GM06990 (cell line): ENCODE measurements around the gene HIRA.

Experiments used
- DNase-seq: peaks from one replicate; pipeline ENCODE4 v3.0.0-alpha.2; 2011; ENCODE audit not compliant: insufficient read length; ENCODE audit errors: extremely low read depth
- H3K27me3 ChIP-seq: replicated peaks from 2 replicates; pipeline ENCODE4 v1.6.0; 2011; ENCODE audit warnings: low read length; ENCODE audit not compliant: control insufficient read depth, insufficient read depth
- H3K36me3 ChIP-seq: 2 replicates; pipeline ENCODE4 v1.5.1; 2011; ENCODE audit warnings: low read length; ENCODE audit not compliant: control insufficient read depth, insufficient read depth
- H3K4me3 ChIP-seq: replicated peaks from 2 replicates; pipeline ENCODE4 v1.5.1; 2011; ENCODE audit warnings: low read depth, mild to moderate bottlenecking, control low read depth, low read length
- CTCF ChIP-seq: IDR thresholded peaks from 2 replicates; pipeline ENCODE4 v1.5.1; 2011; ENCODE audit warnings: low read length, control low read depth, mild to moderate bottlenecking, inconsistent platforms; ENCODE audit not compliant: insufficient read depth, poor library complexity, severe bottlenecking

The HIRA gene

GRCh38 chr22:19412923-19413322 lies 18.6 kb downstream of the HIRA start:
- H3K27me3 ChIP-seq = no peaks in the 10 kb centered on the region
- peaks cover 12% of the 10 kb centered on the region for H3K36me3 ChIP-seq
- no peak for TF ChIP-seq CTCF
- DNase-seq = no peak
- H3K4me3 ChIP-seq = no peak overlapping the region

GRCh38 chr22:19412478-19412877 lies 19.1 kb downstream of the HIRA start:
- TF ChIP-seq CTCF = no peak
- H3K36me3 ChIP-seq = peaks cover 13% of the 10 kb centered on the region
- DNase-seq = no peak
- no peak overlapping the region for H3K4me3 ChIP-seq
- no peaks in the 10 kb centered on the region for H3K27me3 ChIP-seq

GRCh38 chr22:19411690-19412045 lies 19.9 kb downstream of the HIRA start:
- no peak for TF ChIP-seq CTCF
- H3K4me3 ChIP-seq = no peak overlapping the region
- H3K36me3 ChIP-seq = peaks cover 13% of the 10 kb centered on the region
- H3K27me3 ChIP-seq = no peaks in the 10 kb centered on the region
- no peak for DNase-seq

- H3K36me3 ChIP-seq = peaks cover 16% of the 10 kb centered on the region
- no peaks in the 10 kb centered on the region for H3K27me3 ChIP-seq
- TF ChIP-seq CTCF = no peak
- DNase-seq = no peak
- no peak overlapping the region for H3K4me3 ChIP-seq
Observed at GRCh38 chr22:19410941-19411689, 20.4 kb downstream of the HIRA start.

GRCh38 chr22:19407649-19408606 lies 23.6 kb downstream of the HIRA start:
- no peak overlapping the region for H3K4me3 ChIP-seq
- DNase-seq = no peak
- H3K27me3 ChIP-seq = no peaks in the 10 kb centered on the region
- peaks cover 17% of the 10 kb centered on the region for H3K36me3 ChIP-seq
- TF ChIP-seq CTCF = no peak
